ENCODE results near the gene LMO1.

LMO1 gene

GRCh38 chr11:8263109-8263768 lies 439 bp downstream of the LMO1 start:
- DNase-seq (ENCODE audit: low spot score), result peak; percentile 69

DNA sequence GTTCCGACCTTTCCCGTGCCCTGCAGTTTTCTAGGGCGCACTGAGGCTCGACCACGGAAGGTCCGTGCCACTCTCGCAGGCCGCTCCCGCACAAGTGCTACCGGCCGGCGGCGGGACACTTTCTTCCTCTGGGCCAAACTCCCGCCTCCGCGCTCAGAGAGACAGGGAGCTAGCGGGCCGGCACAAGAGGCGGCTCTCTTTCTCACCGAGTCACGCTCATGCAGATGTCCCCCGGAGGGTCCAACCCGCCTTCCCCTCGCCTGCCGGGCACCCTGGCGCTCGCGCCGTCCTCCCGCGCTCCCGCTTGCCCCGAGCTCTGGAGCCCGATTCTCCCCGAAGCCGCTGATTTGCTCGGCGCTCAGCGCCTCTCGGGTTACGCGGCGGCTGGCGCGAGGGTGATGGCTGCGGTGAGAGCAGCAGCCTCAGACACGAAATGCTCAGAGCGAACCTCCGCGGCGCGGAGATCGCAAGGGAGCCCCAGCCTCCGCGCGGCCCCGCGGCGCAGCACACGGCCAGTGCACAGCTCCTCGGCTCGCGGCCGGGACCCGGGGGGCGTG lies 1.0 kb downstream of the LMO1 start:
- DNase-seq (ENCODE audit: low spot score), result peak; percentile 83

DNA sequence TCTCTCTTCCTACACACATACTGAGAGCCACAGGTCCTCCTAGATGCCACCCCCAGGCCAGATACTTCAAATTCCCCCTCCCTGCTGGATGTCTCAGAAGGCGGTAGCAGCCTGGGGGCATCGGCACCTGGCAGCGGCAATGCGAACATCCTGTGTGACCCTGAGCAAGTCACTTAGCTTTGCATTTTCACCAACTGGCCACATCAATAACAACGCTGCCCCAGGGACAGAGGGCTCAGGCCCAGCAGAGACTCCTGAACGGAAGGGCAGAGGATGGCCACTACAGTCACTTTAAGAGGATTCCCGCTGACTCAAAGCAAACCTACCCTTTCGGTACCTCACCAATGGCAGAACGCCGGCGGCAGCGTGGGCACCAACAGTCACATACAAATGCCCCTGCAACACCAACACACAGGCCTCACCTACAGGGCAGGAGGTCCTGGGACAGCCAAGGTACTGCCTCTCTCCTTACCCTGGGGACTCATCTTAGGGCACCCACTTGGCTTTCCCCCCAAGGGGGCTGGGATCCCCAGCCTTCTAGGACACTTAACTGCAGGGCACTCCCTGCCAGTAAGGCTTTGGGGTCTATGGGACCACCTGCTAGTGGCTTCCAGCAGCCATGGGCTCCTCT lies 1.6 kb downstream of the LMO1 start:
- no peak for DNase-seq (ENCODE audit: low spot score)

- no peak for DNase-seq (ENCODE audit: low spot score)
These were observed 2.4 kb downstream of the LMO1 start for GRCh38 chr11:8261291-8261690.

DNA sequence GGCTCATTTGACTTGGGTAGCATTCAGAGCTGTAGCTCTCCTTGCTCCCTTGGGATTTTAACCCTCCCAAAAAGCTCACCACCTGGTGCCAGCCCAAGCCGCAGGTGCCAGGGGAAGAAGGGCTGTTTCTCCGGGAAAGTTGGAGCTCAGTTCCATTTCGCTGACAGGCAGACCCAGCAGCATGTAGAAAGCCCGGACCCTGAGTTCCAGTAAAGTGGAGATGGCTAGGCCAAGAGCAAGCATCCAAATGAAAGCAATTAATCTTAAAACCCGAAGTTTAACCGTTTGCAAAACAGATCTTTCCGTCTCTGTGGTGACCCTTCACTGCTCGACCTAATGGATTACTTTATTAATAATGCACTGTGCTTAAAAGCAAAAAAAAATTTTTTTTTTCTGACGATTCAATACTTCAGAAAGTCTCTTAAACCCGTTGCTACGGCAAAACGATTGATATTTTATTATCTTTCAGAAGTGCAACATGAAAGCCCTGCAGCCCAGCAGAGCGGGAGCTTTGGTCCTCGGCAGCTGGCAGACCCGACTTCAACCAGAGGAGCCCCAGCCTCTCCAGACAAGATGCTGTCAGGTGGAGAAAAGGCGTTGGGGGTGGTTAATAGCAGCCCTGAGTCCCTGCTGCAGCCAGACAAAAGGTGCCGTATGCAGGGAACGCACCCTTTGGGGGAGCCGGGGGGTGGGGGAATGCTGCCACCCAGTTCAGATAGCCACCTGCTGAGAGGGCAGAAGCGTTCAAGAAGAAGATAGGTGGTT lies 3.3 kb downstream of the LMO1 start:
- no peak for DNase-seq (ENCODE audit: low spot score)

DNA sequence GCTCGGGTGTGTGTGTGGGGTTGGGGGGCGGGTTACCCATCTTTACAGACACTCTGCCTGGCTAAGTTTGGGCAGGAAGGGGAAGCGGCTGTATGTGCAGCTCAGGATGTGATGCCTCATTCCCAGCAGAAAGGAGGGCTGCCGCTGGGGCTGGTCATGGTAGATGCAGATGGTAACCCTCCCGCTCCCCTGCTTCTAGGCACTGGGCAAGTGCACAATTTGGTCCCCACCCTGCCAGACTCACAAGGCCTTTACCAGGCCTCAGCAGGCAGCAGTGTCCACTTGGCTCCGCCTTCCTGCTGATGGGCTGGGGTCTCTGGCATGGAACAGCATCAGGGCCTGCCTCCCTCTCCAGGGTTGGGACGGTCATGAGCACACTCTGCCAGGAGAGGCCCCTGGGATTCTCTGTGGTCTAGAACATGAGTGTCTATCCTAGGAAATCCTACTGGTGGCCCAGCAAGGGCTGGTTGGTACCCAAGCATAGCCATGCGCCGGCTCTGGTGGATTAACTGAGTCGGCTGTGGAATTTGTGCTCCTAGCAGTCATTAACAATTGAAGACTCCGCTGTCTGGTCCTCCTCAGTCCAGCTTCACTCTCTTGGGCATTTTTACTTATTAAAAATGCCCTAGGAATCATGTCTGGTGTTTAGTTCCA lies 4.2 kb downstream of the LMO1 start:
- DNase-seq (ENCODE audit: low spot score), result no peak

DNA sequence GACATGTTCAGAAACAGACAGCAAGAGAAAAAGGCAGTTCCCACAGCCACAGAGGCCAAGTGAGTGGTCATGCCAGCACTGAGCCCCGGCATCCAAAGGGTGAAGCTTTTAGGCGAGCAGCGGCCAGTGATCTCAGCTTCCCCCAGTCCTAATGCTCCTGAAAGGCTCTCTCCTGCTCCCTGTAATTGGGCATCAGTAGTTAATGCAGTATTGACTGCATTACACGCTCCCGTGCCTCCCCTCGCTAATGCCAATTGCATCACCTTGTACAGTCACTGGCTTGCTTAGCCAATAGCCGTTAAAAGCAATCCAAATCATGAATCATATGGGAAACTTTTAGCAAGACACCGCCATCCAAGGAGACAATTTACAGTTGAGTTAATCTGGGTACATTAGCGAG lies 4.9 kb downstream of the LMO1 start:
- DNase-seq (ENCODE audit: low spot score), result no peak

DNA sequence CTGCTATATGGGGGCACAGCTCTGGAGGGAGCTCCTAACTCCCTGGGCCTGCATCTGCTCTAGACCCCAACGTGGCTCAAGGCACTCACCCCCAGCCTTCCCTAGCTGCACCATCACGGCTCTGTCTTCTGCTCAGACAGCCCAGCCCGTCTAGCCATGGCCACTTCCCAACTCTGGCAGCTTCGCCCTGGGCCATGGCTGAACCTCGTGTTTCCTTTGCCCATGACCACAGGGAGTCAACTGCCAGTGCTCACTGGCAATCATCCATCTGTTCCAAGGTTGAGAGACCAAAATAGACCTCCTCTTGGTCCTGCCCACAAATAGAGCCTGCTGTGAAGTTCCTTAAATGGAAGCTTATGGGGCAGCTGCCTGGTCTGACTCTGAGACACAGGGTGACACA lies 5.4 kb downstream of the LMO1 start:
- DNase-seq (ENCODE audit: low spot score), result no peak

DNA sequence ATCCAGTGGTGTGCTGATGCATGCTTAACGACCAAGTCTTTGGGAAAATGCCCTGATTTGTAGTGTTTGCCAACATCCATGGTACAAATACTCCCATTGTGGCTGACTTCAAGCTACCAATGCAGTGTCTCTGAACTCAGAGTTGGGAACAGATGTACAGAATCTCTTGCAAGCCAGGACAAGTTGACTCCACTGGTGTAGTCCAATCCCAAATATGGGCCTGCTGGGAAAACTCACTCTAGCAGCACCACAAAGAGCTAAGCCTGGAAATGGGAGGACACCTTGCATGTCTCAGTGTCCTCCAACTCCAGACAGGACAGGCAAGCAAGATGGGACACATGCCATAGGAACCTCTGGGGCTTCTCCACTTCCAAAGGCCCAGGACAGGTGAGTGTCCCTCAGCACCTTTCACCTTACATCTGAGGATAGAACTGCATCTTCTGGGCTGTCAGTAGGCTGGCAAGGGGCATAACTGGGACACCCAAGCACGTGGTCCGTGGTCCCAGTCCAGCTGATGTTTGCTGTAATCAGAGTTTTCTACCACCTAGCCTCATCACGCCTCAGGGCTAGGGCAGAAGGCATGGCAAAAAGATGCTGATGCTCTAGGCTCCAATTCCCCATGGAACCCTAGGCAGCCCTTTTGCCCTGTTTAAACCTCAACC lies 6.5 kb downstream of the LMO1 start:
- DNase-seq (ENCODE audit: low spot score), result no peak

DNA sequence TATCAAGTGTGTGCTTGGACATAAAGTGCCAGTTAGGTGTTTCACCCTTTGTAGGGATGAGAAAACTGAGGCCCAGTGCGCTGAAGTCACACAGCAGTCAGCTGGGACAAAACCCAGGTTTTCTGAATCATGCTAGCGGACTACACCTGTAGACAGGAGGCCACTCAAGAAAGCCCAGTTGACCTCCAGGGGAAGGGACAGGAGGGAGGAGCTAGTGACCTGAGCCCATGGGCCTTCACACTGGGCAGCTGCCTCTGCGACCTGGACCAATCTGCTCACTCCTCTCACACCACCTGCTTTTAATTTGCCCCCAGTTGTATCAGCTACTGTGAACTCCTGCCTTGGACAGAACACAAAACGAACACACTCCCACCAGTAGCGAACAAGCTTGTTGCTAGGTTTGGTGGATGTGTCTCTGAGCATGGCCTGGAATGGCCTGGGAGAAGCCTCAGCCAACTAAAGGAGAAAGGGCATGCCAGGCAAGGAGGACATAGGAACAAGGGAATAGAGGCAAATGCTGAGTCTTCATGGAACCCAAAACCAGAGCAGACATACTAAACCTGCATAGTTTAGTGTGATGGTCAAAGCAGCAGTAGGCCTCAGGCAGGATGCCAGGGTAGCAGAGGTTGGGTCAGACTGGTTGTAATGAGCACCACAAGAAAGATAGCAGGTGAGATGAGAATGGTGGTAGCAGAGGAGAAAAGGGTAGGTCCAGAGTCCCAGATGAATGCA lies 7.2 kb downstream of the LMO1 start:
- DNase-seq (ENCODE audit: low spot score), result no peak

GRCh38 chr11:8253566-8253965 lies 10.1 kb downstream of the LMO1 start:
- DNase-seq (ENCODE audit: low spot score), result no peak

DNA sequence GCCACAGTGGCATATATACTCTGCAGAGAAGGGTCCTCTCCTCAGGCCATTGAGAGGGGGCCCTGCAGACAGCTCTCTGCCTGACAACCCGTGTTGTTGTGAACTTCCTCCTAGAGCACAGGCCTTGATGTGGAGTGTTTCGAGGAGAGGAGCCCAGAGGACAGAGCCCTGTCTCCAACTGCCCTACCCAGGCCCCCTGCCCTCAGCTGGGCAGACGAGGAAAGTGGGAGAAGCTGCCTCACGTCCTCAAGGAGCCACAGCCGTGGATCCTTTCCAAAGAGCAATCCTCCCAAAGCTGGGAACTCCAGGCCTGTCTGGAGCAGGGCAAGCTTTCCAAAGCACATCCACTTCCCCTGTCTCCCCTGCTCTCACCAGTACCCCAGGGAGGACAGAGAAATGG lies 10.7 kb downstream of the LMO1 start:
- DNase-seq (ENCODE audit: low spot score), result no peak

- DNase-seq (ENCODE audit: low spot score), result no peak
These were observed 11.3 kb downstream of the LMO1 start for GRCh38 chr11:8252388-8252787.

DNA sequence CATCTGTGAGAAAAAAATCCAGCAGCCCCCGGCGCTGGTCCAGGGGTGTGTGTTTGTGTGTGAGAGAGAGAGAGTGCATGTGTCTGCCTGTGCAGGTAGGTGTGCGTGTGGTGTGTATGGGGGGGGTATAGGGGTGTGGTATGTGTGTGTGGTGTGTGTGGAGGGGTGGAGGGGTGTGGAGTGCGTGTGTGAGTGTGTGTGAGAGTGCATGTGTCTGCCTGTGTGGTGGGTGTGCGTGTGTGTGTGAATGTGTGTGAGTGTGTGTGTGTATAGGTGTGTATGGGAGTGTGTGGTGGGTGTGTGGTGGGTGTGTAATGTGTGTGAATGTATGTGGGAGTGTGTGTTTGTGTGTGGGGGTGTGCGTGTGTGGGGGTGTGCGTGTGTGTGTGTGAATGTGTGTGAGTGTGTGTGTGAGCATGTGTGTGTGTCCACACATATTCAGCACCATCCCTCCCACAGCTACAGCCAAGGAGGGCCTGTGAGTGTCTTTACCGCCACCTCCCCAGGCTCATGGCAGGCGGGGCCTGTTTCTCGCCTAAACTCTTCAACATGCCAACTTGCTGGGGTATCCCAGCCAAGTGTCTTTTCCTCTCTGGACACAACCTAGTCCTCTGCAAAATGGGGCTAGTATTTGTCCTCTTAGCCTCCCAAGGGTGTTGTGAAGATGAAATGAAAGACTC lies 11.9 kb downstream of the LMO1 start:
- DNase-seq (ENCODE audit: low spot score), result no peak

DNA sequence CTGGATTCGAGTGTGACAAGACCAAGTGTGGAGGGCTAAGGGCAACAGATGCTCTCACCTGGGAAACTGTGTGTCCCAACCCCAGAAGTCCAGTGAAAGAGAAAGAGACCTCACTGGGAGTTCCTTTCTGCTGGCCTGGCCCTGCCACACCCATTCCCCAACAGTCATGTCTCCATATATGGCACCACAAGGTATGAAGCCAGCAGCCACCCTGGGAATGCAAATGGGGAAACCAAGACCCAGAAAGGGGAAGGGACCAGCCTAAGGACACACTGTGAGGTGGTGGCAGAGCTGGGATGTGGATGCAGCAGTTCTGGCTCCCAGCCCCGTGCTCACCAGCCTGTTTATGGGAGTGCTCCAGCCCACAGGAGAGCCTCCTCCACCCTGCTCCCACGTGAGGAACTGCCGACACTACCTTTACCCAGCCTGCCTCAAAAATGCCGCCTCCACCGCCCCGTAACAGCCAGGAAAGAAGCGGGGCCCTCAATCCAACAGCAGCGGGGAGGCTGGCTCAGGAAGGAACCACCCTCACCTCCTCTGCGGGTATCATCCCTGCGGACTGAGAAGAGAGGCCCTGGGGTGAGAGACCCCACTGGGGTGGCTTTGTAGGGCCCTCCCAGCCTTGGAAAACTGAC lies 12.6 kb downstream of the LMO1 start:
- no peak for DNase-seq (ENCODE audit: low spot score)

GRCh38 chr11:8250434-8250833 lies 13.2 kb downstream of the LMO1 start:
- DNase-seq (ENCODE audit: low spot score), result no peak

GRCh38 chr11:8249482-8249881 lies 14.2 kb downstream of the LMO1 start:
- DNase-seq (ENCODE audit: low spot score), result no peak

GRCh38 chr11:8248786-8249185 lies 14.9 kb downstream of the LMO1 start:
- no peak for DNase-seq (ENCODE audit: low spot score)

DNA sequence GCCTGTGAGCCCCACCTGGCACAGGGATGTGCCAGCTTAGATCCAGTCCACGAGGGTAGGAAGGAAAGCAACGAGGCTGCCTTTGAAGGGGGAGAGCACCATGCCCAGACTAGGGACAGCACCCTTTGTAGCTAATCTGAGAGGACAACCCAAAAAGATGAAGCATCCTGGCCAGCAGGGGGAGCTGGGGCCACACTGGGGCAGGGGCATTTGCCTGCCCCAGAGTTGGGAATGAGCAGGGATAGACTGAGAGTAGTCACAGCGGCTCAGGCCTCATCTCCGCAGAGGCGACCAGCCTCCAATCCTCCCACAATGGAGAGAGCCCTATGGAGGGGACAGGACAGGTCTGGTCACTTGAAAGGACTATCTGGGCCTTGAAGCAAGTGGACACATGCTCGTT lies 16.4 kb downstream of the LMO1 start:
- DNase-seq (ENCODE audit: low spot score), result no peak

DNA sequence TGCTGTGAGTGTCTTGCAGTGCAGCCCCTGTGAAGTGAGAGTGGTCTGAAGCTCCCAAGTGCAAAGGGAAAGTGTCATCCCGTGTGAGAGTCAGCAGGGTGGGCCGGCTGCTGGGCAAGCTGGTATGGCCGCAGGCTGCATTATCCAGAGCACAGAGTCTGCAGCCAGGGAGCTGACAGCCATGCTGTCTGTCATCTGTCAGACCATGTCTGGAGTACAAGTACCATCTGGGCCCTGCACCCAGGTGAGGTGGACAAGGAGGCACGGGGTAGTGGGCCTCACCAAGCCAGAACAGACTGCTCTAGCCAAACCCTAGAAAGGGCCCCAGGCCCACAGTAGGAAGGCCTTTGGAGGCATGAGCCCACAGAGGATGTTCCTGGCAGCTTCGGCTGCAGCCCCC lies 20.2 kb downstream of the LMO1 start:
- no peak for DNase-seq (ENCODE audit: low spot score)
